Measurements from ENCODE around the gene CCDC28B.

DNA sequence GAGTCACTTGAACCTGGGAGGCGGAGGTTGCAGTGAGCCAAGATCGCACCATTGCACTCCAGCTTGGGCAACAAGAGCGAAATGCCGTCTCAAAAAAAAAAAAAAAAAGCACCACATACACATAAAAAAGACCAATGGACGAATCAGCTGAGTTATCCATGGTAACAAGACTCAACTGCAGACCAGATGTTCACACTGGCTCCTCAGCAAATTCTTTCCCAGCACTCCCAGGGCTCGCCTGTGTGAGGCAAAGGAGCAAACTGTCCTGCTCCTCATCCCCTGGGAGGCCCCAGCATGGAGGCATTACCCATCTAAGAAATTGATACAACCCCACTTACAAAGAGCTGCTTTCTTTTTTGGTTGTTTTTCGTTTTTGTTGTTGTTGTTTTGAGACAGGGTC, 18.6 kb downstream of the CCDC28B start:
- no peak for TF ChIP-seq POLR2A (IDR thresholded peaks at IDR 0.05)
- TF ChIP-seq, protein P1, sequence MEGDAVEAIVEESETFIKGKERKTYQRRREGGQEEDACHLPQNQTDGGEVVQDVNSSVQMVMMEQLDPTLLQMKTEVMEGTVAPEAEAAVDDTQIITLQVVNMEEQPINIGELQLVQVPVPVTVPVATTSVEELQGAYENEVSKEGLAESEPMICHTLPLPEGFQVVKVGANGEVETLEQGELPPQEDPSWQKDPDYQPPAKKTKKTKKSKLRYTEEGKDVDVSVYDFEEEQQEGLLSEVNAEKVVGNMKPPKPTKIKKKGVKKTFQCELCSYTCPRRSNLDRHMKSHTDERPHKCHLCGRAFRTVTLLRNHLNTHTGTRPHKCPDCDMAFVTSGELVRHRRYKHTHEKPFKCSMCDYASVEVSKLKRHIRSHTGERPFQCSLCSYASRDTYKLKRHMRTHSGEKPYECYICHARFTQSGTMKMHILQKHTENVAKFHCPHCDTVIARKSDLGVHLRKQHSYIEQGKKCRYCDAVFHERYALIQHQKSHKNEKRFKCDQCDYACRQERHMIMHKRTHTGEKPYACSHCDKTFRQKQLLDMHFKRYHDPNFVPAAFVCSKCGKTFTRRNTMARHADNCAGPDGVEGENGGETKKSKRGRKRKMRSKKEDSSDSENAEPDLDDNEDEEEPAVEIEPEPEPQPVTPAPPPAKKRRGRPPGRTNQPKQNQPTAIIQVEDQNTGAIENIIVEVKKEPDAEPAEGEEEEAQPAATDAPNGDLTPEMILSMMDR (IDR thresholded peaks at IDR 0.05 in 4 of 5, conservative IDR thresholded peaks at IDR 0.05 in 1 of 5), result no peak
